HepG2 (cell line): ENCODE data around the gene HSD17B8. TPM values are rescaled to one million over a fixed set of nuclear protein-coding genes. Genes with fewer than 3 reads are reported as not detected.

Source experiments
- ATAC-seq: fragments of 200-7000 bp; cut with Tn5 transposase; 3 replicates; pipeline ENCODE4 v1.9.1; 2020; ENCODE audit warnings: mild to moderate bottlenecking, moderate library complexity
- BruUV-seq: library from RNA; stranded (reverse); fragments of 400-500 nt; replicated peaks from 2 replicates; lab custom pipeline; 2021; lab: Mats Ljungman, UMichigan
- CTCF ChIA-PET: fragments of 300-600 bp; formaldehyde crosslinking; extraction: SDS; loops from one replicate; lab custom pipeline; 2021; ENCODE audit warnings: low total read pairs, inconsistent platforms, low intra/inter-chr PET ratio; lab: Yijun Ruan, JAX
- POLR2A ChIA-PET: fragments of 350-600 bp; sonication (Branson Sonifier 250); formaldehyde crosslinking; loops from one replicate; lab custom pipeline; 2020; ENCODE audit warnings: antibody characterized with exemption, inconsistent platforms; lab: Yijun Ruan, JAX
- DNase-seq: peaks from one replicate; pipeline ENCODE4 v3.0.0-alpha.2; 2015; ENCODE audit warnings: low spot score
- FAIRE-seq: peaks from 3 replicates; lab custom pipeline; 2011; peaks lifted over from hg19 to GRCh38; lab: Jason Lieb, UNC
- H2AFZ ChIP-seq: one replicate; pipeline ENCODE4 v1.6.1; 2011; ENCODE audit warnings: low read length, inconsistent platforms
- H3K27ac ChIP-seq: fragments of 300-600 bp; 3 replicates; pipeline ENCODE4 v1.8.0; 2011; ENCODE audit warnings: mixed run types, mild to moderate bottlenecking, mixed read lengths, low read length, inconsistent platforms; ENCODE audit not compliant: insufficient read depth; ENCODE audit errors: extremely low read length
- H3K27me3 ChIP-seq, 2 experiments: fragments of 200-600 bp in 1 of 2; 2 replicates in 1 of 2; 3 replicates in 1 of 2; pipeline versions ENCODE4 v1.6.0 to v1.8.0; 2011; ENCODE audit warnings: low read length in 2 of 2, mild to moderate bottlenecking in 2 of 2, moderate library complexity in 2 of 2, inconsistent platforms in 1 of 2; ENCODE audit not compliant: insufficient read depth in 2 of 2, control insufficient read depth in 1 of 2
- H3K36me3 ChIP-seq, 2 experiments: fragments of 200-600 bp in 1 of 2; replicated peaks in 1 of 2; 2 replicates in 1 of 2; 3 replicates in 1 of 2; pipeline versions ENCODE4 v1.5.1 to v1.8.0; 2011; ENCODE audit warnings: low read length in 2 of 2, inconsistent platforms in 1 of 2; ENCODE audit not compliant: insufficient read depth in 2 of 2, control insufficient read depth in 1 of 2
- H3K4me1 ChIP-seq: 2 replicates; pipeline ENCODE4 v1.5.1; 2012; ENCODE audit warnings: low read length, inconsistent platforms; ENCODE audit not compliant: insufficient read depth
- H3K4me2 ChIP-seq: 2 replicates; pipeline ENCODE4 v1.6.0; 2011; ENCODE audit warnings: low read depth, low read length, inconsistent platforms
- H3K4me3 ChIP-seq, 3 experiments: fragments of 200-600 bp in 1 of 3; sonication (generic), shearing (Covaris generic) in 1 of 3; replicated peaks in 1 of 3; 2 replicates each; pipeline ENCODE4 v1.5.1; 2011 to 2016; ENCODE audit warnings: low read length in 3 of 3, inconsistent platforms in 2 of 3, low read depth in 2 of 3, mild to moderate bottlenecking in 2 of 3, control low read depth in 1 of 3, mixed read lengths in 1 of 3; ENCODE audit not compliant: insufficient read depth in 1 of 3
- H3K79me2 ChIP-seq: one replicate; pipeline ENCODE4 v1.6.1; 2011; ENCODE audit warnings: low read length, inconsistent platforms; ENCODE audit not compliant: insufficient read depth
- H3K9ac ChIP-seq: 2 replicates; pipeline ENCODE4 v1.6.0; 2011; ENCODE audit warnings: mild to moderate bottlenecking, low read depth, low read length, inconsistent platforms; ENCODE audit not compliant: insufficient read depth
- H3K9me3 ChIP-seq: 2 replicates; pipeline ENCODE4 v1.5.1; 2012; ENCODE audit warnings: mild to moderate bottlenecking, low read length
- H4K20me1 ChIP-seq: 2 replicates; pipeline ENCODE4 v1.6.0; 2011; ENCODE audit warnings: inconsistent platforms, mild to moderate bottlenecking, low read length, moderate library complexity; ENCODE audit not compliant: insufficient read depth
- AKAP8 ChIP-seq: sonication (generic); formaldehyde crosslinking; IDR thresholded peaks from 2 replicates; pipeline ENCODE4 v1.5.1; 2020; ENCODE audit warnings: mild to moderate bottlenecking, missing genetic modification reagents
- CC2D1A ChIP-seq: sonication (generic); formaldehyde crosslinking; IDR thresholded peaks from 2 replicates; pipeline ENCODE4 v1.8.1; 2023; ENCODE audit warnings: mild to moderate bottlenecking, missing genetic modification reagents
- MXD3 ChIP-seq: IDR thresholded peaks from 2 replicates; pipeline ENCODE4 v1.6.1; 2016; ENCODE audit warnings: mild to moderate bottlenecking, missing biosample characterization, missing genetic modification reagents
- NCOA5 ChIP-seq: sonication (generic); formaldehyde crosslinking; IDR thresholded peaks from 2 replicates; pipeline ENCODE4 v1.4.0; 2020; ENCODE audit warnings: missing genetic modification reagents
- NONO ChIP-seq, 2 experiments: fragments of 450-650 bp in 1 of 2; sonication (generic) in 1 of 2; formaldehyde crosslinking in 1 of 2; IDR thresholded peaks in 1 of 2; conservative IDR thresholded peaks in 1 of 2; 2 replicates each; pipeline versions ENCODE4 v1.6.1 to v1.8.0; 2017 to 2022; ENCODE audit warnings: mild to moderate bottlenecking in 1 of 2, missing genetic modification reagents in 1 of 2, moderate library complexity in 1 of 2
- PITX1 ChIP-seq: sonication (generic); formaldehyde crosslinking; IDR thresholded peaks from 2 replicates; pipeline ENCODE4 v1.5.1; 2020; ENCODE audit warnings: mild to moderate bottlenecking, missing genetic modification reagents
- RFX5 ChIP-seq: IDR thresholded peaks from 2 replicates; pipeline ENCODE4 v1.6.1; 2011; ENCODE audit warnings: low read depth, low read length, improper control_type of control experiment
- RFXANK ChIP-seq: IDR thresholded peaks from 2 replicates; pipeline ENCODE4 v1.6.1; 2016
- SALL1 ChIP-seq: sonication (generic); formaldehyde crosslinking; IDR thresholded peaks from 2 replicates; pipeline ENCODE4 v1.8.0; 2022; ENCODE audit warnings: mild to moderate bottlenecking, missing genetic modification reagents
- SIX1 ChIP-seq: sonication (generic); formaldehyde crosslinking; IDR thresholded peaks from 2 replicates; pipeline ENCODE4 v1.4.0; 2020; ENCODE audit warnings: missing genetic modification reagents, borderline replicate concordance
- SKI ChIP-seq: fragments of 450-650 bp; IDR thresholded peaks from one replicate; pipeline ENCODE4 v1.6.1; 2018; ENCODE audit warnings: mild to moderate bottlenecking; ENCODE audit not compliant: partially characterized antibody
- SP4 ChIP-seq: sonication (generic); formaldehyde crosslinking; IDR thresholded peaks from 2 replicates; pipeline ENCODE4 v1.8.1; 2023; ENCODE audit warnings: mild to moderate bottlenecking, missing genetic modification reagents
- SSRP1 ChIP-seq: IDR thresholded peaks from 2 replicates; pipeline ENCODE4 v1.6.1; 2016; ENCODE audit warnings: control low read depth
- TEAD3 ChIP-seq: optimal IDR thresholded peaks from 2 replicates; pipeline ENCODE3; 2016; ENCODE audit warnings: borderline replicate concordance
- ZIK1 ChIP-seq: sonication (generic); formaldehyde crosslinking; IDR thresholded peaks from 2 replicates; pipeline ENCODE4 v1.5.0; 2020; ENCODE audit warnings: mild to moderate bottlenecking, low read depth, missing genetic modification reagents, borderline replicate concordance
- ZMYM3 ChIP-seq: sonication (generic); formaldehyde crosslinking; IDR thresholded peaks from 2 replicates; pipeline ENCODE4 v1.5.1; 2020; ENCODE audit warnings: mild to moderate bottlenecking, missing genetic modification reagents
- ZNF263 ChIP-seq: sonication (generic); formaldehyde crosslinking; IDR thresholded peaks from 2 replicates; pipeline ENCODE4 v1.4.0; 2020; ENCODE audit warnings: missing genetic modification reagents
- ZNF296 ChIP-seq: sonication (generic); formaldehyde crosslinking; conservative IDR thresholded peaks from 2 replicates; pipeline ENCODE4 v1.5.0; 2020; ENCODE audit warnings: mild to moderate bottlenecking, missing genetic modification reagents
- ZNF577 ChIP-seq: sonication (generic); formaldehyde crosslinking; IDR thresholded peaks from 2 replicates; pipeline ENCODE4 v1.4.0; 2020; ENCODE audit warnings: mild to moderate bottlenecking, low read depth, missing genetic modification reagents, borderline replicate concordance
- ZNF772 ChIP-seq: sonication (generic); formaldehyde crosslinking; IDR thresholded peaks from 2 replicates; pipeline ENCODE4 v1.5.0; 2020; ENCODE audit warnings: mild to moderate bottlenecking, missing genetic modification reagents
- ZSCAN9 ChIP-seq: IDR thresholded peaks from 2 replicates; pipeline ENCODE4 v1.6.1; 2016; ENCODE audit warnings: borderline replicate concordance
- WGBS: methylation state at CpG from one replicate; pipeline ENCODE4 v1.1.6; 2017; ENCODE audit warnings: low lambda C conversion rate; 5-methylcytosine and 5-hydroxymethylcytosine counted together
- in situ Hi-C: cut with HindIII; loops from 2 replicates; pipeline ENCODE4 v1.10.0; 2017; ENCODE audit warnings: low pct_unique_long_range_greater_than_20kb; ENCODE audit not compliant: extremely low pct_ligation_motif_present
- intact Hi-C: fragments of 100-400 bp; cut with micrococcal nuclease; formaldehyde crosslinking; loops from one replicate; pipeline ENCODE4 v1.10.0; 2022; ENCODE audit not compliant: unreplicated experiment
- polyA plus RNA-seq, 8 experiments: library from polyadenylated mRNA; depleted of rRNA in 3 of 8; stranded (reverse) in 7 of 8; unstranded in 1 of 8; fragments of >200 nt; fragmentation: Illumina TruSeq in 4 of 8; extraction: Trizol in 4 of 8; gene quantifications; 2 replicates each; pipeline versions ENCODE4 v1.2.1 to v1.2.3, GENCODE V29; 2011 to 2016; ENCODE audit warnings: low read depth in 4 of 8, missing spikeins in 1 of 8, mixed read lengths in 1 of 8; ENCODE audit not compliant: insufficient read depth in 1 of 8
- total RNA-seq, 5 experiments: library from RNA; depleted of rRNA; stranded (reverse); fragments of >200 nt; fragmentation: Illumina TruSeq; extraction: Trizol; gene quantifications; 2 replicates each; pipeline ENCODE4 v1.2.3, GENCODE V29; 2016; ENCODE audit warnings: low read depth in 1 of 5
- TF ChIP-seq, protein P1 (sequence below): sonication (generic); formaldehyde crosslinking; IDR thresholded peaks from 2 replicates; pipeline ENCODE4 v1.4.0; 2020; ENCODE audit warnings: missing genetic modification reagents
- TF ChIP-seq, protein P2 (sequence below): sonication (generic); formaldehyde crosslinking; IDR thresholded peaks from 2 replicates; pipeline ENCODE4 v1.4.0; 2020; ENCODE audit warnings: missing genetic modification reagents

HSD17B8 gene
- total and polyA plus RNA-seq, 2 of the 13 experiments (the other 11 are each of a cell fraction or from before 2014, with no cell fraction given) = 12.6 to 20.1 TPM

DNA sequence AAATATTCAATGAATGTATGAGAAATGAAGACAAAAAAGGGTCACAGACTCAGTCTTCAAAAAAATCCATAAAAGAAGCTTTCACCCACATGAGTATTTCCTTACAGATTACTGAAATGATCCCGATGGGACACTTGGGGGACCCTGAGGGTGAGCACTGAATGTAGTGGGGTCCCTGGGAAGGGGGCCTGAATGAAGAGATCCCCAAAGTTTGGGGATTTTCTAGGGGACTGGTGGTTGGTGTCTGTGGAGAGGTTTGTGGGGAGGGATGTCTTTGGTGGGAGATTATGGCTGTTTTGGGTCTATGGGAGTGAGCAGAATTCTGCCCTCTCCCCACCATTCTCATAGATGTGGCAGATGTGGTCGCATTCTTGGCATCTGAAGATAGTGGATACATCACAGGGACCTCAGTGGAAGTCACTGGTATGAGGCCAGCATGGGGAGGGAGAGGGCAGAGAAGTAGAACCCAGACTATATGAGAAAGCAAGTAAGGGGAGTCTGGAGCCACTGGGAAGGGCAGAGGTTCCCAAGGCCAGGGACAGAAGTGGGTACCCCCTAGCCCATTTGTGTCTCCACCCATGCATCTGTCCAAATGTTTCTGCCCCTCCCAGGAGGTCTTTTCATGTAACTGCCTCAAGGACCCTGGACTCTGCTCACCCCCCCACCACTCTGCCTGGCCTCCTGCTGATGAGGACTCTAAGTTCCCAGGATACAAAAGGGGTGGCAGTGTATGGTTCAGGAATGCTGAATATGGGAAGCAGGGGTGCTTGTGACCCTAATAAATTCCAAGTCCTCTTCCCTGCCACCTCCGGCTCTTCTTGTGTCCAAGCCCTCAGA is 1.8 kb downstream of the HSD17B8 start:
- POLR2A ChIA-PET = interaction anchor here (2.0 to 2.2 kb wide), 2 partner anchors 65 to 235 kb away, joined by 10 read pairs; partner anchors contain the start of genes RPS18 and VPS52
- peak overlapping the region; percentile 75 for H3K27ac ChIP-seq
- no peak overlapping the region for H2AFZ ChIP-seq
- intact Hi-C loops = no loop called here
- no peak for ATAC-seq
- peaks cover 0 to 3% of the 10 kb centered on the region in 2 experiments; a peak in 1 of 5 replicates for H3K27me3 ChIP-seq
- no peaks in the 10 kb centered on the region for H3K9me3 ChIP-seq
- no peak for FAIRE-seq
- H3K4me2 ChIP-seq = peak overlapping the region; percentile 90; the same call in 1 of the 2 replicates
- H3K9ac ChIP-seq = no peak overlapping the region
- no peak overlapping the region; a peak in 1 of 6 replicates for H3K4me3 ChIP-seq
- peaks cover 35% of the 10 kb centered on the region for H3K79me2 ChIP-seq
- in situ Hi-C loops = loop anchor here (10.0 kb wide), 1 partner anchor 209 kb away; the partner anchor contains the start of genes CUTA and PHF1
- BruUV-seq = no TSS peak
- H4K20me1 ChIP-seq = peaks cover 13% of the 10 kb centered on the region; the same call in 1 of the 2 replicates
- WGBS = 93% methylated on average over 3 of the region's 3 CpGs
- peaks cover 70% of the 10 kb centered on the region for H3K4me1 ChIP-seq
- no peak for DNase-seq
- CTCF ChIA-PET = no interaction called here
- H3K36me3 ChIP-seq = peaks cover 12 to 33% of the 10 kb centered on the region in 2 experiments
- TF ChIP-seq PITX1 (CRISPR knock-in tag) = no peak
- TF ChIP-seq AKAP8 = no peak
- no peak for TF ChIP-seq ZNF772 (CRISPR knock-in tag)
- TF ChIP-seq TEAD3 (CRISPR knock-in tag) = peak; percentile 37
- TF ChIP-seq ZIK1 (CRISPR knock-in tag) = no peak
- no peak for TF ChIP-seq RFXANK (CRISPR knock-in tag)
- 0 out of 2 replicates have a peak, but pooled peaks have one; percentile 17 for TF ChIP-seq SP4 (CRISPR knock-in tag)
- no peak for TF ChIP-seq CC2D1A (CRISPR knock-in tag)
- TF ChIP-seq NONO (IDR thresholded peaks at IDR 0.05) = no peak
- no peak for TF ChIP-seq NONO (CRISPR knock-in tag; conservative IDR thresholded peaks at IDR 0.05)
- TF ChIP-seq NCOA5 = no peak
- no peak for TF ChIP-seq MXD3 (CRISPR knock-in tag)
- TF ChIP-seq, protein P1, sequence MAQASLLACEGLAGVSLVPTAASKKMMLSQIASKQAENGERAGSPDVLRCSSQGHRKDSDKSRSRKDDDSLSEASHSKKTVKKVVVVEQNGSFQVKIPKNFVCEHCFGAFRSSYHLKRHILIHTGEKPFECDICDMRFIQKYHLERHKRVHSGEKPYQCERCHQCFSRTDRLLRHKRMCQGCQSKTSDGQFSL (CRISPR knock-in tag) = peak; percentile 81
- TF ChIP-seq SSRP1 (CRISPR knock-in tag) = 0 out of 2 replicates have a peak, but pooled peaks have one; percentile 26
- no peak for TF ChIP-seq ZNF263
- no peak for TF ChIP-seq ZNF577
- TF ChIP-seq, protein P2, sequence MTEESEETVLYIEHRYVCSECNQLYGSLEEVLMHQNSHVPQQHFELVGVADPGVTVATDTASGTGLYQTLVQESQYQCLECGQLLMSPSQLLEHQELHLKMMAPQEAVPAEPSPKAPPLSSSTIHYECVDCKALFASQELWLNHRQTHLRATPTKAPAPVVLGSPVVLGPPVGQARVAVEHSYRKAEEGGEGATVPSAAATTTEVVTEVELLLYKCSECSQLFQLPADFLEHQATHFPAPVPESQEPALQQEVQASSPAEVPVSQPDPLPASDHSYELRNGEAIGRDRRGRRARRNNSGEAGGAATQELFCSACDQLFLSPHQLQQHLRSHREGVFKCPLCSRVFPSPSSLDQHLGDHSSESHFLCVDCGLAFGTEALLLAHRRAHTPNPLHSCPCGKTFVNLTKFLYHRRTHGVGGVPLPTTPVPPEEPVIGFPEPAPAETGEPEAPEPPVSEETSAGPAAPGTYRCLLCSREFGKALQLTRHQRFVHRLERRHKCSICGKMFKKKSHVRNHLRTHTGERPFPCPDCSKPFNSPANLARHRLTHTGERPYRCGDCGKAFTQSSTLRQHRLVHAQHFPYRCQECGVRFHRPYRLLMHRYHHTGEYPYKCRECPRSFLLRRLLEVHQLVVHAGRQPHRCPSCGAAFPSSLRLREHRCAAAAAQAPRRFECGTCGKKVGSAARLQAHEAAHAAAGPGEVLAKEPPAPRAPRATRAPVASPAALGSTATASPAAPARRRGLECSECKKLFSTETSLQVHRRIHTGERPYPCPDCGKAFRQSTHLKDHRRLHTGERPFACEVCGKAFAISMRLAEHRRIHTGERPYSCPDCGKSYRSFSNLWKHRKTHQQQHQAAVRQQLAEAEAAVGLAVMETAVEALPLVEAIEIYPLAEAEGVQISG (CRISPR knock-in tag) = 0 out of 2 replicates have a peak, but pooled peaks have one; percentile 15
- TF ChIP-seq SIX1 = no peak
- no peak for TF ChIP-seq ZNF296 (CRISPR knock-in tag)
- TF ChIP-seq RFX5 = no peak
- no peak for TF ChIP-seq ZSCAN9 (CRISPR knock-in tag)
- TF ChIP-seq SALL1 (CRISPR knock-in tag) = no peak
- no peak for TF ChIP-seq SKI
- TF ChIP-seq ZMYM3 (CRISPR knock-in tag) = no peak
